ENCODE data around the gene C2CD4D. TPM values are rescaled to one million over a fixed set of nuclear protein-coding genes. Genes with fewer than 3 reads are reported as not detected.
A peak's percentile ranks its signal among the peaks of the same experiment; 100 is the strongest.
"Not testable (repeated sequence)": the region's sequence is repeated elsewhere in the genome, so short reads cannot be mapped to it uniquely, and the experiment has no call there.

Gene C2CD4D
- total RNA-seq, 1 donor from 2014 or later, result 0.65 TPM

- no peaks in the 10 kb centered on the region for H3K4me1 Mint-ChIP-seq
- peaks cover 18% of the 10 kb centered on the region for H3K36me3 Mint-ChIP-seq
- TF ChIP-seq, protein P1, sequence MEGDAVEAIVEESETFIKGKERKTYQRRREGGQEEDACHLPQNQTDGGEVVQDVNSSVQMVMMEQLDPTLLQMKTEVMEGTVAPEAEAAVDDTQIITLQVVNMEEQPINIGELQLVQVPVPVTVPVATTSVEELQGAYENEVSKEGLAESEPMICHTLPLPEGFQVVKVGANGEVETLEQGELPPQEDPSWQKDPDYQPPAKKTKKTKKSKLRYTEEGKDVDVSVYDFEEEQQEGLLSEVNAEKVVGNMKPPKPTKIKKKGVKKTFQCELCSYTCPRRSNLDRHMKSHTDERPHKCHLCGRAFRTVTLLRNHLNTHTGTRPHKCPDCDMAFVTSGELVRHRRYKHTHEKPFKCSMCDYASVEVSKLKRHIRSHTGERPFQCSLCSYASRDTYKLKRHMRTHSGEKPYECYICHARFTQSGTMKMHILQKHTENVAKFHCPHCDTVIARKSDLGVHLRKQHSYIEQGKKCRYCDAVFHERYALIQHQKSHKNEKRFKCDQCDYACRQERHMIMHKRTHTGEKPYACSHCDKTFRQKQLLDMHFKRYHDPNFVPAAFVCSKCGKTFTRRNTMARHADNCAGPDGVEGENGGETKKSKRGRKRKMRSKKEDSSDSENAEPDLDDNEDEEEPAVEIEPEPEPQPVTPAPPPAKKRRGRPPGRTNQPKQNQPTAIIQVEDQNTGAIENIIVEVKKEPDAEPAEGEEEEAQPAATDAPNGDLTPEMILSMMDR (IDR thresholded peaks at IDR 0.05; ENCODE audit: unreplicated experiment), result no peak
- no peaks in the 10 kb centered on the region for H3K27me3 Mint-ChIP-seq (ENCODE audit: low read depth)
- H3K4me3 Mint-ChIP-seq, result no peak overlapping the region
- H3K9me3 Mint-ChIP-seq, result no peaks in the 10 kb centered on the region
- H3K27ac Mint-ChIP-seq, result no peak overlapping the region
- DNase-seq (ENCODE audit: low spot score in 2 of 2, unreplicated experiment in 2 of 2), result no peak
These were observed 42.8 kb upstream of the C2CD4D start for GRCh38 chr1:151882466-151882865.

GRCh38 chr1:151881479-151881878 lies 41.9 kb upstream of the C2CD4D start:
- Mint-ChIP-seq H3K27me3 (ENCODE audit: low read depth) (no peaks in the 10 kb centered on the region), H3K36me3 (peaks cover 19% of the 10 kb centered on the region), H3K4me3 (no peak overlapping the region), H3K27ac (no peak overlapping the region), H3K9me3 (no peaks in the 10 kb centered on the region), H3K4me1 (no peaks in the 10 kb centered on the region)
- TF ChIP-seq, protein P1 (IDR thresholded peaks at IDR 0.05; ENCODE audit: unreplicated experiment), result no peak
- DNase-seq (ENCODE audit: low spot score in 2 of 2, unreplicated experiment in 2 of 2), result no peak

GRCh38 chr1:151875419-151876097 lies 35.9 kb upstream of the C2CD4D start:
- Mint-ChIP-seq H3K27me3 (ENCODE audit: low read depth) (no peaks in the 10 kb centered on the region), H3K27ac (peak overlapping the region; percentile 44), H3K4me1 (peaks cover 4% of the 10 kb centered on the region), H3K9me3 (no peaks in the 10 kb centered on the region), H3K4me3 (no peak overlapping the region), H3K36me3 (peaks cover 26% of the 10 kb centered on the region)
- no peak for DNase-seq (ENCODE audit: low spot score in 2 of 2, unreplicated experiment in 2 of 2)
- TF ChIP-seq, protein P1 (IDR thresholded peaks at IDR 0.05; ENCODE audit: unreplicated experiment), result no peak

- peaks cover 22% of the 10 kb centered on the region for H3K36me3 Mint-ChIP-seq
- not testable (repeated sequence) for H3K27me3 Mint-ChIP-seq (ENCODE audit: low read depth); DNase-seq (ENCODE audit: low spot score in 2 of 2, unreplicated experiment in 2 of 2); H3K9me3 Mint-ChIP-seq; H3K4me3 Mint-ChIP-seq; H3K27ac Mint-ChIP-seq; H3K4me1 Mint-ChIP-seq
These were observed 33.2 kb upstream of the C2CD4D start for GRCh38 chr1:151872776-151873175.

- H3K4me3 Mint-ChIP-seq, result no peak overlapping the region
- DNase-seq (ENCODE audit: low spot score in 2 of 2, unreplicated experiment in 2 of 2), result no peak
- H3K27me3 Mint-ChIP-seq (ENCODE audit: low read depth), result no peaks in the 10 kb centered on the region
- no peak overlapping the region for H3K27ac Mint-ChIP-seq
- H3K36me3 Mint-ChIP-seq, result peaks cover 16% of the 10 kb centered on the region
- H3K4me1 Mint-ChIP-seq, result peaks cover 4% of the 10 kb centered on the region
- TF ChIP-seq, protein P1 (IDR thresholded peaks at IDR 0.05; ENCODE audit: unreplicated experiment), result no peak
- no peaks in the 10 kb centered on the region for H3K9me3 Mint-ChIP-seq
These were observed 31.8 kb upstream of the C2CD4D start for GRCh38 chr1:151871284-151872030.

- TF ChIP-seq, protein P1 (IDR thresholded peaks at IDR 0.05; ENCODE audit: unreplicated experiment), result no peak
- Mint-ChIP-seq H3K27me3 (ENCODE audit: low read depth) (peaks cover 2% of the 10 kb centered on the region), H3K4me3 (no peak overlapping the region), H3K4me1 (no peaks in the 10 kb centered on the region), H3K27ac (no peak overlapping the region), H3K9me3 (no peaks in the 10 kb centered on the region), H3K36me3 (peaks cover 5% of the 10 kb centered on the region)
- no peak for DNase-seq (ENCODE audit: low spot score in 2 of 2, unreplicated experiment in 2 of 2)
These were observed 28.9 kb upstream of the C2CD4D start for GRCh38 chr1:151868486-151868885.

Measured in mesothelial cell of epicardium (in vitro differentiated cells).